Measurements from ENCODE around the gene XPOT. TPM values are rescaled to one million over a fixed set of nuclear protein-coding genes. Genes with fewer than 3 reads are reported as not detected.

Gene XPOT
- total and polyA plus RNA-seq, 2 donors (not counting 1 experiment from before 2014, with no cell fraction given) = 11.7 to 48.8 TPM

DNA sequence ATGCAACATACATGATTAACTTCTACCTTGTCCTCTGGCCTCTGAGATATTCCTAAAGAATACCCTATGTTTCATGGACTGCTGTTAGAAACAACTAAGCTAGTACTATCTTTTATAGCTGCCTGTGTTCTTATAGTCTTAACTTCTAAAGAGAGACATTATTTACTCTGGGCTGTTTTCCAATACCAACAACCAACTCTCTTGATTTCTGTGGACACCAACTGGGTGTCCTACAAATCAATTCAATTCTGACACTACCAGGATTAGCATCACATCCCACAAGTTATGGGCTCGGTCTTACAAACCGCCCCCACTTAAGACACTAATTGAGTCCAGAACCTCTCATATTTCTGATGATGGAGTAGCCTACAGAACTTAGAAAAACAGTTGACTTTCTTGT lies 8.3 kb downstream of the XPOT start:
- H3K79me2 ChIP-seq (ENCODE audit: control insufficient read depth, insufficient read depth, low read length) = peaks cover under 1% of the 10 kb centered on the region
- Mint-ChIP-seq H3K4me1 (no peaks in the 10 kb centered on the region), H3K4me3 (no peak overlapping the region), H3K9me3 (ENCODE audit: insufficient read depth) (no peaks in the 10 kb centered on the region), H3K27ac (no peak overlapping the region), H3K27me3 (no peaks in the 10 kb centered on the region)
- no peak for TF ChIP-seq CTCF (IDR thresholded peaks at IDR 0.05)
- no peak for TF ChIP-seq EZH2 (IDR thresholded peaks at IDR 0.05; ENCODE audit: borderline replicate concordance, insufficient read depth, low read depth, low read length, poor library complexity, severe bottlenecking)
- H3K27me3 ChIP-seq (replicated peaks in 1 of 4; ENCODE audit: control extremely low read depth in 1 of 4, control insufficient read depth in 3 of 4, insufficient read depth in 4 of 4, low read length in 3 of 4) = no peaks in the 10 kb centered on the region
- ChIA-PET POLR2A (no interaction called here), CTCF (interaction anchor here (0.7 kb wide), 1 partner anchor 12 kb away, joined by 3 read pairs; no protein-coding TSS in a partner anchor)
- no peak overlapping the region for H3K27ac ChIP-seq (ENCODE audit: low read length in 2 of 2)
- WGBS (ENCODE audit: insufficient coverage) = no CpG with 5 or more reads among the region's 2 CpGs
- H3K9ac ChIP-seq (ENCODE audit: low read length) = no peak overlapping the region
- no peak for ATAC-seq (ENCODE audit: low read depth)
- intact Hi-C loops (cut with micrococcal nuclease) = no loop called here
- H3K4me3 ChIP-seq (ENCODE audit: control extremely low read depth in 1 of 5, extremely low read depth in 1 of 5, insufficient read depth in 1 of 5, low read depth in 2 of 5, low read length in 4 of 5) = no peak overlapping the region
- no peak overlapping the region for H2AFZ ChIP-seq (ENCODE audit: insufficient read depth, low read depth, low read length, poor library complexity, severe bottlenecking)
- no peaks in the 10 kb centered on the region for H3K4me1 ChIP-seq (ENCODE audit: control insufficient read depth in 2 of 2, insufficient read depth in 2 of 2, low read length in 2 of 2)
- no peak overlapping the region for H3K4me2 ChIP-seq (replicated peaks; ENCODE audit: low read depth, low read length, poor library complexity, severe bottlenecking)
- H3K9me3 ChIP-seq (ENCODE audit: control extremely low read depth in 1 of 3, control insufficient read depth in 2 of 3, insufficient read depth in 1 of 3, low read length in 2 of 3) = no peaks in the 10 kb centered on the region
- H3K36me3 ChIP-seq (replicated peaks in 1 of 2; ENCODE audit: control extremely low read depth in 1 of 2, control insufficient read depth in 1 of 2, extremely low read depth in 1 of 2, insufficient read depth in 2 of 2, low read length in 1 of 2) = peaks cover 6 to 43% of the 10 kb centered on the region in 2 experiments
- no peak for DNase-seq
- no peaks in the 10 kb centered on the region for H4K20me1 ChIP-seq (ENCODE audit: control insufficient read depth, insufficient read depth, low read length, poor library complexity, severe bottlenecking)

- Histone ChIP-seq H4K20me1 (ENCODE audit: control insufficient read depth, insufficient read depth, low read length, poor library complexity, severe bottlenecking) (no peaks in the 10 kb centered on the region), H3K9me3 (ENCODE audit: control extremely low read depth in 1 of 3, control insufficient read depth in 2 of 3, insufficient read depth in 1 of 3, low read length in 2 of 3) (no peaks in the 10 kb centered on the region), H3K79me2 (ENCODE audit: control insufficient read depth, insufficient read depth, low read length) (no peaks in the 10 kb centered on the region), H3K4me2 (replicated peaks; ENCODE audit: low read depth, low read length, poor library complexity, severe bottlenecking) (no peak overlapping the region), H3K27me3 (replicated peaks in 1 of 4; ENCODE audit: control extremely low read depth in 1 of 4, control insufficient read depth in 3 of 4, insufficient read depth in 4 of 4, low read length in 3 of 4) (no peaks in the 10 kb centered on the region), H3K4me3 (ENCODE audit: control extremely low read depth in 1 of 5, extremely low read depth in 1 of 5, insufficient read depth in 1 of 5, low read depth in 2 of 5, low read length in 4 of 5) (no peak overlapping the region), H3K9ac (ENCODE audit: low read length) (no peak overlapping the region), H3K4me1 (ENCODE audit: control insufficient read depth in 2 of 2, insufficient read depth in 2 of 2, low read length in 2 of 2) (no peaks in the 10 kb centered on the region), H3K27ac (ENCODE audit: low read length in 2 of 2) (no peak overlapping the region), H2AFZ (ENCODE audit: insufficient read depth, low read depth, low read length, poor library complexity, severe bottlenecking) (no peak overlapping the region), H3K36me3 (replicated peaks in 1 of 2; ENCODE audit: control extremely low read depth in 1 of 2, control insufficient read depth in 1 of 2, extremely low read depth in 1 of 2, insufficient read depth in 2 of 2, low read length in 1 of 2) (peaks cover 6 to 54% of the 10 kb centered on the region in 2 experiments)
- Mint-ChIP-seq H3K27ac (no peak overlapping the region), H3K4me3 (no peak overlapping the region), H3K27me3 (no peaks in the 10 kb centered on the region), H3K9me3 (ENCODE audit: insufficient read depth) (no peaks in the 10 kb centered on the region), H3K4me1 (no peaks in the 10 kb centered on the region)
- ChIA-PET CTCF (no interaction called here), POLR2A (no interaction called here)
- TF ChIP-seq EZH2 (IDR thresholded peaks at IDR 0.05; ENCODE audit: borderline replicate concordance, insufficient read depth, low read depth, low read length, poor library complexity, severe bottlenecking) (no peak), CTCF (IDR thresholded peaks at IDR 0.05) (no peak)
- WGBS (ENCODE audit: insufficient coverage) = no CpG with 5 or more reads among the region's 2 CpGs
- DNase-seq = no peak
- intact Hi-C loops (cut with micrococcal nuclease) = no loop called here
- ATAC-seq (ENCODE audit: low read depth) = no peak
Observed at GRCh38 chr12:64413884-64414283, 9.7 kb downstream of the XPOT start.

All from B cell (primary cell).